OCI-LY1 (cell line): Measurements from ENCODE around the gene UST.

Experiments
- H2AFZ ChIP-seq: fragments of 200-600 bp; sonication (generic), shearing (Covaris generic); 2 replicates; pipeline ENCODE4 v1.6.0; 2014; ENCODE audit warnings: antibody characterized with exemption, mild to moderate bottlenecking, low read length
- H3F3A ChIP-seq: fragments of 200-600 bp; sonication (generic), shearing (Covaris generic); 2 replicates; pipeline ENCODE4 v1.6.0; 2014; ENCODE audit warnings: mild to moderate bottlenecking, antibody characterized with exemption, low read length, moderate library complexity; ENCODE audit not compliant: insufficient read depth
- H3K27ac ChIP-seq: fragments of 200-600 bp; sonication (generic); 2 replicates; pipeline ENCODE4 v1.5.1; 2014; ENCODE audit warnings: low read length, mixed run types, mild to moderate bottlenecking, low read depth; ENCODE audit not compliant: poor library complexity, severe bottlenecking
- H3K27me3 ChIP-seq: fragments of 200-600 bp; sonication (generic); 2 replicates; pipeline ENCODE4 v1.6.0; 2014; ENCODE audit warnings: antibody characterized with exemption, mild to moderate bottlenecking, low read length, moderate library complexity; ENCODE audit not compliant: insufficient read depth
- H3K36me3 ChIP-seq: fragments of 200-600 bp; sonication (generic); 2 replicates; pipeline ENCODE4 v1.6.1; 2014; ENCODE audit warnings: mild to moderate bottlenecking, antibody characterized with exemption, low read length, moderate library complexity, mixed read lengths; ENCODE audit not compliant: insufficient read depth
- H3K4me1 ChIP-seq: fragments of 200-600 bp; sonication (generic); 2 replicates; pipeline ENCODE4 v1.5.1; 2014; ENCODE audit warnings: mild to moderate bottlenecking, low read length, moderate library complexity; ENCODE audit not compliant: insufficient read depth, severe bottlenecking
- H3K4me2 ChIP-seq: fragments of 200-600 bp; sonication (generic), shearing (Covaris generic); 2 replicates; pipeline ENCODE4 v1.6.1; 2014; ENCODE audit warnings: low read length
- H3K4me3 ChIP-seq: fragments of 200-600 bp; sonication (generic); 2 replicates; pipeline ENCODE4 v1.5.1; 2014; ENCODE audit warnings: low read length, low read depth, mild to moderate bottlenecking, mixed read lengths; ENCODE audit not compliant: poor library complexity, severe bottlenecking
- H3K79me2 ChIP-seq: fragments of 200-600 bp; shearing (Covaris generic); 2 replicates; pipeline ENCODE4 v1.6.1; 2016; ENCODE audit warnings: mixed run types, low read length, mixed read lengths; ENCODE audit not compliant: insufficient read depth
- H3K9ac ChIP-seq: fragments of 200-600 bp; sonication (generic), shearing (Covaris generic); 2 replicates; pipeline ENCODE4 v1.6.1; 2014; ENCODE audit warnings: mild to moderate bottlenecking, low read length, mixed read lengths
- H3K9me2 ChIP-seq: fragments of 200-600 bp; sonication (generic), shearing (Covaris generic); 2 replicates; pipeline ENCODE4 v1.6.1; 2014; ENCODE audit warnings: low read depth, mild to moderate bottlenecking, low read length, mixed read lengths
- H3K9me3 ChIP-seq: fragments of 200-600 bp; shearing (Covaris generic); 2 replicates; pipeline ENCODE4 v1.6.1; 2014; ENCODE audit warnings: low read length, mixed read lengths
- H4K20me1 ChIP-seq: fragments of 200-600 bp; sonication (generic), shearing (Covaris generic); 2 replicates; pipeline ENCODE4 v1.6.0; 2016; ENCODE audit warnings: mild to moderate bottlenecking, low read length; ENCODE audit not compliant: insufficient read depth
- EZH2 ChIP-seq: fragments of 200-600 bp; sonication (generic), shearing (Covaris generic); IDR thresholded peaks from 2 replicates; pipeline ENCODE4 v1.8.0; 2017; ENCODE audit warnings: borderline replicate concordance, mixed run types, mild to moderate bottlenecking, antibody characterized with exemption, low read length, moderate library complexity, mixed read lengths
- TF ChIP-seq, protein P1 (sequence below): fragments of 200-600 bp; sonication (generic), shearing (Covaris generic); IDR thresholded peaks from 2 replicates; pipeline ENCODE4 v1.5.1; 2017; ENCODE audit warnings: mild to moderate bottlenecking, antibody characterized with exemption, low read length, moderate library complexity, mixed read lengths

The UST gene

DNA sequence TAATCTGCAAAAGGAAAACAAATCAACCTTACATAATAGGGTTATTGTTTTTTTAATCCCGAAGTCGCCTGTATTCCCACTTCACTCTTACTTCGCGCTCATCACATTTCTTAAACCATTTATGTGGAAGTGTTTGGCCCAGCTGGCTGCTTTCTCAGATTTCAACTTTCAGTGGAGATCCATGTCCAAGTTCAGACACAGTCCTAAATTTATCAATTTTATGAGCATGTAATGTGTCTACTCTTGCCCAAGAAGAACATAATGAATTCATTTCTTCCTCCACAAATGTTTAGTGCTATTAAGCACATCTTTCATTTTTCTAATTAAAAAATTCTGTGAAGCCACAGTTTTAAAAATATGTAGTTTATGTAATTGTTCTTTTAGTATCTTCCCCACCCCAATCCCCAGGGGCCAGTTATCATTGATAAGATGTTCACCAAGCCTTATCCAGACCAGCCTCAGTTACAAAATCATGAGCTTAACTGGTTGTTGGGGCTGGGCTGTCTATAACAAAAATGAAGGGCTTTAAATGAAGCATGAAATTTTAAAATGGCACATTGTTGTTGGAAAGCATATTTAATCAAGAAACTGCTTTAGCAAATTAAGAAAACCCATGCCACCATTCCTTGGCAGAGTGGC is 151.7 kb downstream of the UST start:
- Histone ChIP-seq H3K9me3 (no peaks in the 10 kb centered on the region), H3K27me3 (no peaks in the 10 kb centered on the region; the same call in 1 of the 2 replicates), H3K9me2 (no peaks in the 10 kb centered on the region), H4K20me1 (no peaks in the 10 kb centered on the region), H3F3A (no peaks in the 10 kb centered on the region), H3K79me2 (no peaks in the 10 kb centered on the region), H3K36me3 (no peaks in the 10 kb centered on the region), H3K4me3 (no peak overlapping the region), H3K4me1 (no peaks in the 10 kb centered on the region), H3K9ac (no peak overlapping the region), H3K4me2 (no peak overlapping the region), H2AFZ (no peak overlapping the region), H3K27ac (no peak overlapping the region)
- TF ChIP-seq, protein P1, sequence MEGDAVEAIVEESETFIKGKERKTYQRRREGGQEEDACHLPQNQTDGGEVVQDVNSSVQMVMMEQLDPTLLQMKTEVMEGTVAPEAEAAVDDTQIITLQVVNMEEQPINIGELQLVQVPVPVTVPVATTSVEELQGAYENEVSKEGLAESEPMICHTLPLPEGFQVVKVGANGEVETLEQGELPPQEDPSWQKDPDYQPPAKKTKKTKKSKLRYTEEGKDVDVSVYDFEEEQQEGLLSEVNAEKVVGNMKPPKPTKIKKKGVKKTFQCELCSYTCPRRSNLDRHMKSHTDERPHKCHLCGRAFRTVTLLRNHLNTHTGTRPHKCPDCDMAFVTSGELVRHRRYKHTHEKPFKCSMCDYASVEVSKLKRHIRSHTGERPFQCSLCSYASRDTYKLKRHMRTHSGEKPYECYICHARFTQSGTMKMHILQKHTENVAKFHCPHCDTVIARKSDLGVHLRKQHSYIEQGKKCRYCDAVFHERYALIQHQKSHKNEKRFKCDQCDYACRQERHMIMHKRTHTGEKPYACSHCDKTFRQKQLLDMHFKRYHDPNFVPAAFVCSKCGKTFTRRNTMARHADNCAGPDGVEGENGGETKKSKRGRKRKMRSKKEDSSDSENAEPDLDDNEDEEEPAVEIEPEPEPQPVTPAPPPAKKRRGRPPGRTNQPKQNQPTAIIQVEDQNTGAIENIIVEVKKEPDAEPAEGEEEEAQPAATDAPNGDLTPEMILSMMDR = no peak
- TF ChIP-seq EZH2 = no peak

DNA sequence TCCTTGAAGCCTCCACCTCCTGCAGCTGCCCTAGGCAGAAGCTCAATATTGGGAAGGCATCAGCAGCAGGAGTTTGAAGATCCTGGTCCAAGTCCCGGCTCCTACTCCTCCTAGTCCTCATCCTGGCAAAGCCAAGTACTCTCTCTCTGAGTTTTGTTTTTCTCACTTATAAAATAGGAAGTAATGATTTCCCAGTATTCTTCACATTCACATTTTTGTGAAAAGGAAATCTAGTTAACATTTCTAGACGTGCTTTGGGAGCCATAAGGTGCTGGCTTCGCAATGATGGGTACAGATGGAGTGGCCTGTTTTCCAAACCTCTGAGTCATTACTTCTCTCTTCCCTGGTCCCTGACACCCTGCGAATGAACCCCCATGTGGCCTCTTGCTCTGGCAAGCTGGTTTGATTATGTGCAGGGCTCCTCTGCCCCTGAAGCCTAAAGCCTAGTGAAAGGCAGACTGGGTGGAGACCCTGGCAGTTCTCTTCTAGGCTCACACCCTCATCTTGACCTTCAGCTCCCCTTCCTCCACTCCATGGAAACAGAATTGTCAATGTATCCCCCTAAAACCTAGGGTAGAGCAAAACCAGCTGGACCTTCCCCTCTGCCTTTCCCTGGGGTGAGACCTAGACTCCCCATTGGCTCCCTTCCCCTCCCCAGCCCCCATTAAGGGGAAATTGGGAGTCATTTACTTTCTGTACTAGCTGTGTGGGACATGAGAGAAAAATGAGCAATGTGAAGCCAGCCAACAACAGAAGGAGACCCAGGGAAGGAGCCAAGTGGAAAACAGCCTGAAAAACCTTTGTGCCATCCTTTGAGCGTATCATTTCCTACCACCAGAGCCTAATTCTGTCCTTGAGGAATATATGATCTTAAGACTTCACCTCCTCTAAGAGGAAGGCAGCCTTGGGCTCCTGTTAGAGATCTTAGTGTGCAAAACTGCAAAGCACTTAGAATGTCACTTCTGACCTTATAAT is 158.4 kb downstream of the UST start:
- no peak overlapping the region for H3K27ac ChIP-seq
- H3K27me3 ChIP-seq = no peaks in the 10 kb centered on the region
- H3F3A ChIP-seq = no peaks in the 10 kb centered on the region
- H4K20me1 ChIP-seq = no peaks in the 10 kb centered on the region
- no peaks in the 10 kb centered on the region for H3K36me3 ChIP-seq
- no peak for TF ChIP-seq EZH2
- TF ChIP-seq, protein P1 = no peak
- no peak overlapping the region for H2AFZ ChIP-seq
- no peak overlapping the region for H3K9ac ChIP-seq
- H3K4me2 ChIP-seq = no peak overlapping the region
- H3K4me1 ChIP-seq = no peaks in the 10 kb centered on the region
- no peaks in the 10 kb centered on the region for H3K9me2 ChIP-seq
- H3K9me3 ChIP-seq = no peaks in the 10 kb centered on the region
- no peaks in the 10 kb centered on the region for H3K79me2 ChIP-seq
- H3K4me3 ChIP-seq = no peak overlapping the region

DNA sequence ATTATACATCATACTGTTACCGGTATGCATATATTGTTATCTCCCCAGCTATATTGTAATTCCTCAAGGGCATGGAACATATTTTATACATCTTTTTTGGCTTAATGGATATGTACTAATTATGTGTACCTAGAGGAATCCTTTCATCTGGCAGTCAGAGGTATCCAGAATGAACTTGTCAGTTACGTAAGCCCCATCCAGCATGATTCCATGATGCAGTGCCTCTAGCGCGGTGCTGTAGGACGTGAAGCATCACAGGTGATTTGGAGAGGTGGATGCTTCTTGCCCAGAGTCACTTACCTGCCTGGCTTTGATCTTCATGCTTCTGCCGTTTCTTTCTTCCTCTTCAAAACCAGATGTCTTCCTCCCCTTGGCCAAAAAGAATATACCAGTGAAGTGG is 159.1 kb downstream of the UST start:
- no peak overlapping the region for H3K27ac ChIP-seq
- H3K36me3 ChIP-seq = no peaks in the 10 kb centered on the region
- no peaks in the 10 kb centered on the region for H4K20me1 ChIP-seq
- no peak for TF ChIP-seq EZH2
- TF ChIP-seq, protein P1 = no peak
- H3K4me1 ChIP-seq = no peaks in the 10 kb centered on the region
- no peaks in the 10 kb centered on the region for H3K9me2 ChIP-seq
- H3K4me2 ChIP-seq = no peak overlapping the region
- no peaks in the 10 kb centered on the region for H3K79me2 ChIP-seq
- no peaks in the 10 kb centered on the region for H3K27me3 ChIP-seq
- no peak overlapping the region for H3K4me3 ChIP-seq
- H3K9ac ChIP-seq = no peak overlapping the region
- H3F3A ChIP-seq = no peaks in the 10 kb centered on the region
- no peaks in the 10 kb centered on the region for H3K9me3 ChIP-seq
- H2AFZ ChIP-seq = no peak overlapping the region
